Measurements from ENCODE around the gene BEND6. TPM values are rescaled to one million over a fixed set of nuclear protein-coding genes. Genes with fewer than 3 reads are reported as not detected.

Gene BEND6
- total and polyA plus RNA-seq, 10 donors: 0.26 to 1.0 (median 0.52) TPM; not detected in 1

GRCh38 chr6:56932910-56933477 lies 21.9 kb upstream of the BEND6 start:
- no peak overlapping the region for H3K27ac ChIP-seq
- H3K27me3 ChIP-seq (replicated peaks in 1 of 7): no peaks in the 10 kb centered on the region
- intact Hi-C loops (cut with DNase I; ENCODE audit: low total_unique reads): no loop called here
- 16 to 36% (median 28%) methylated on average over 2 of the region's 2 CpGs for WGBS, 5 donors
- no peaks in the 10 kb centered on the region for H3K4me1 ChIP-seq
- H3K4me3 ChIP-seq: no peak overlapping the region
- H3K9me3 ChIP-seq: no peaks in the 10 kb centered on the region
- no peak for DNase-seq
- H3K36me3 ChIP-seq: no peaks in the 10 kb centered on the region
- TF ChIP-seq POLR2AphosphoS5 (IDR thresholded peaks at IDR 0.05) (no peak), CTCF (IDR thresholded peaks at IDR 0.05 in 8 of 11, conservative IDR thresholded peaks at IDR 0.05 in 3 of 11) (no peak), POLR2A (IDR thresholded peaks at IDR 0.05) (no peak)

DNA sequence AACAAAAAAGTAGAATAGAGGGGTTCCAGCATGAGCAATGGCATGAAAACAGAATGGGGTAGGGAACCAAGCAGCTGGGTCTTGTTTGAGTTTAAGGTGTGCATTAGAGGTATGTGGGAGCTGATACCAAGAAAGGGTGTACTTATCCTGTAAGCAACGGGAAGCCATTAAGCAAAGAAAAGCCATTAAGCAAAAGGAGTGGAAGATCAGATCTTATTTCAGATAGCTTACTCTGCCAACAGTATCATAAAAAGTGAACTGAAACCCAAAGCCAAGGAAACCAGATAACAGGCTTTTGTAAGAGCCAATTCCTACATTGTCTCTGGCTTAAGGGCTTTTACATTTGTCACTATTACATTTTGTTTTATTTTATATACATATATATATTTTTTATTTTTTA lies 21.3 kb upstream of the BEND6 start:
- Histone ChIP-seq H3K27ac (no peak overlapping the region), H3K9me3 (no peaks in the 10 kb centered on the region), H3K4me1 (no peaks in the 10 kb centered on the region), H3K36me3 (no peaks in the 10 kb centered on the region), H3K27me3 (replicated peaks in 1 of 7) (no peaks in the 10 kb centered on the region), H3K4me3 (no peak overlapping the region)
- TF ChIP-seq POLR2AphosphoS5 (IDR thresholded peaks at IDR 0.05): no peak
- no peak for TF ChIP-seq CTCF (IDR thresholded peaks at IDR 0.05 in 8 of 11, conservative IDR thresholded peaks at IDR 0.05 in 3 of 11)
- no peak for TF ChIP-seq POLR2A (IDR thresholded peaks at IDR 0.05)
- WGBS, 5 donors: 37 to 49% (median 42%) methylated on average over 1 of the region's 1 CpG
- intact Hi-C loops (cut with DNase I; ENCODE audit: low total_unique reads): no loop called here
- no peak for DNase-seq

GRCh38 chr6:56934876-56935275 lies 20.0 kb upstream of the BEND6 start:
- no peak overlapping the region for H3K27ac ChIP-seq
- WGBS, 5 donors: 85 to 98% (median 92%) methylated on average over 4 of the region's 4 CpGs
- DNase-seq: no peak
- H3K4me3 ChIP-seq: no peak overlapping the region
- TF ChIP-seq POLR2A (IDR thresholded peaks at IDR 0.05): no peak
- TF ChIP-seq CTCF (IDR thresholded peaks at IDR 0.05 in 8 of 11, conservative IDR thresholded peaks at IDR 0.05 in 3 of 11): no peak
- TF ChIP-seq POLR2AphosphoS5 (IDR thresholded peaks at IDR 0.05): no peak
- intact Hi-C loops (cut with DNase I; ENCODE audit: low total_unique reads): no loop called here
- no peaks in the 10 kb centered on the region for H3K4me1 ChIP-seq
- H3K27me3 ChIP-seq (replicated peaks in 1 of 7): no peaks in the 10 kb centered on the region
- H3K9me3 ChIP-seq: no peaks in the 10 kb centered on the region
- H3K36me3 ChIP-seq: no peaks in the 10 kb centered on the region

DNA sequence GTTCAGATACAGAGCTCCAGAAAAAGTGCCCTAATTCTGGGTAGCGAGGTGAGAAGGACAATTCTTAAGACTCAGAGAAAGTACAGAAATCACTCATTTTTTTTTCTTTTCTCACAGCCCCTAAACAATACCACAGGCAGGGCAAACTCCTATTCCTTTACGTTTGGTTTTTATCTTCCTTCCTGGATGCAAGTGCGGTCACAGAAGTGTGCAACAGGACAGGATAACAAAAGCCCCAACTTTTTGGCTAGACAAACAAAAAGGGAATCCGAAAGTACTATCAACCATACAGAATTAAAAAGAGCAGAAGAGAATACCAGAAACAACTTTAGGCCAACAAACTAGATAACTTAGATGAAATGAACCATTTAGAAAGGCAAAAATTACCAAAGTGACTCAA lies 18.4 kb upstream of the BEND6 start:
- intact Hi-C loops (cut with DNase I; ENCODE audit: low total_unique reads): no loop called here
- no peak for DNase-seq
- 39 to 55% (median 49%) methylated on average over 4 of the region's 4 CpGs for WGBS, 5 donors

More for the DNA sequence above, 18.4 kb upstream of the BEND6 start:
- Histone ChIP-seq H3K27ac (no peak overlapping the region), H3K36me3 (no peaks in the 10 kb centered on the region), H3K9me3 (peaks cover 3 to 14% (median 13%) of the 10 kb centered on the region in 8 donors), H3K4me1 (no peaks in the 10 kb centered on the region), H3K27me3 (replicated peaks in 1 of 7) (no peaks in the 10 kb centered on the region), H3K4me3 (no peak overlapping the region)
- TF ChIP-seq CTCF (IDR thresholded peaks at IDR 0.05 in 8 of 11, conservative IDR thresholded peaks at IDR 0.05 in 3 of 11) (no peak), POLR2A (IDR thresholded peaks at IDR 0.05) (no peak), POLR2AphosphoS5 (IDR thresholded peaks at IDR 0.05) (no peak)
